GM23248 (cell line): Measurements from ENCODE around the gene NPIPB2.

Experiments
- EZH2 ChIP-seq: fragments of 200-600 bp; sonication (generic); IDR thresholded peaks from 2 replicates; pipeline ENCODE4 v1.6.1; 2018; ENCODE audit warnings: antibody characterized with exemption, mild to moderate bottlenecking; ENCODE audit not compliant: insufficient read depth, poor library complexity, severe bottlenecking
- EZH2phosphoT487 ChIP-seq: fragments of 200-600 bp; sonication (generic); IDR thresholded peaks from 2 replicates; pipeline ENCODE4 v1.6.1; 2018; ENCODE audit warnings: antibody characterized with exemption, moderate library complexity, mild to moderate bottlenecking, low read depth; ENCODE audit not compliant: insufficient read depth

GRCh38 chr16:11890231-11890965 lies 51.4 kb downstream of the NPIPB2 start:
- TF ChIP-seq EZH2 (no peak), EZH2phosphoT487 (no peak)
